Measurements from ENCODE around the gene FNDC11.
"Not testable (repeated sequence)": the region's sequence is repeated elsewhere in the genome, so short reads cannot be mapped to it uniquely, and the experiment has no call there.

Gene FNDC11

DNA sequence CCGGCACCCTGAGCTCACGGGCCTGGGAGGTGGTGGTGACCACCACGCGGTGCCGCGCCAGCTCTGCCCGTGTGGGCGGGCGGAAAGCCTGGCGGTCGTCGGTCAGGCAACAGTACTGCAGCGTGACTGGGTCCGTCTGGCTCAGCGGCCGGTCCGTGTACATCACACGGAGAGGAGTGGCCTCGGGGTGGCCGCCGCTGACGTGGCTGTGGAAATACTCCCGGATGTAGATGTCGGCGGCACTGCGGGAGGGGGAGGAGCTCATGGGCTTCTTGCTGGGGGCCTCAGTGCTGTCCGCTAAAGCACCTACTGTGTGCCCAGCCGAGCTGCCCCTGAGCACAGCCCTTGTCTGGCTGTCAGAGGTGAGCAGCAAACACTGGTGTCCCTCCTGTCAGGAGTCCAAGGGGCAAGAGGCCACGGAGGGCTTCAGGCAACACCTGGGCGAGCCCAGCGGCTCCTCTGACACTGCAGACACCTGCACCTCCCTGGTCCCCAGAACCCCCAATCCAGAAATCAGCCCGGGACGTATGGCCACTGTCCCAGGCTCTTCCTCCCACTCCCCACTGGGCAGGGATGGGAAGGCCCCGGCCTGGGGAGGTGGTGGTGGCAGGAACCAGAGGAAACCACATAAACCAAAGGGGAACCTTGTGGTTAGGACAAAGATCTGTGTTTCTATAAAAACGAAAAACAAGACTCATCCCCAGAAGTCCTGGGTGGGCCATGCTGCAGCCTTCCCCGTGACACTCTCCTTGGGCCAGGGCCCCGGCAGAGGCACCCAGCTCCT lies 13.6 kb downstream of the FNDC11 start:
- peak; percentile 44 for DNase-seq (ENCODE audit: low spot score)

GRCh38 chr20:63568170-63568981 lies 14.4 kb downstream of the FNDC11 start:
- DNase-seq (ENCODE audit: low spot score), result no peak

DNA sequence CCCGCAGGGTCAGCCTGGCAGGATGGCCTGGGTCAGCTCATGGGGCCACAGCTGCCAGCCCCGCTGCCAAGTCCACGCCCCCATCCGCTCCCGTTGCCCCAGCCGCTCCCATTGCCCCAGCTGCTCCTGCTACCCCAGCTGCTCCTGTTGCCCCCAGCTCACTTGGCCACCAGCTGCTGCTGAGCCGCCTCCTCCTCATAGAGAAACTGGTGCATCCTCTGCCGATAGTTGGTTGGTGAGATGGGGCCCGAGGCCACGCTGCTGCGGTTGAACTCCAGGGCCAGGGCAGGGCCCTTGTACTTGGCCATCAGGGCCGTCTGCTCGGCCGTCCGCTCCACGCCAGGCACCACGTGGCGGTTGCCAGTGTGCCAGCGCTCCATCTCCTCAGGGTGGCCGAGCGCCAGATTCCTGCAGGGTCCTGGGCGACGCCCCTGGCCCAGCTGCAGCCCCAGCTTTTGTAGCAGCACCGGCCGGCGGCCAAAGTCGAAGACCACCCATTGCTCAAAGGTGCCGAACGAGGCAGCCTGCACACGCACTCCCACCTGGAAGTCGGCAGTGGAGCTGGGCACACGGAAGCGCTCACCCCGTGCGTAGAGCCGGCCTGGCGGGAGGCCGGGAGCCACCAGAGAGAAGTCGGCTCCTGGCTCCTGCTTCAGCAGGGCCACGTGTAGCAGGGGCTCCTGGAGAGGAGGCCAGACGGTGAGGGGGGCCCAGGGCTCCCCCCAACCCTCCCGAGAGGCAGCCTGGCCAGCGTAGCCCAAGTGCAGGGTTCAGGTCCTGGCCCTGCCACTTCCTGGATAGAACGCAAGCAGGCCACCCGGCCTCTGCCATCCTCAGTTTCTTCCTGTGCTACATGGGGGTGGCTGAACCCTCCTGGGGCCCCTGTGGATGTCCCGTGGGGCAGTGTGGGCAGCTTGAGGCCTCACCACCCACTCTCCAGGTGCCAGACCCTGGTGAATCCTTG lies 15.3 kb downstream of the FNDC11 start:
- no peak for DNase-seq (ENCODE audit: low spot score)

GRCh38 chr20:63570281-63571086 lies 16.5 kb downstream of the FNDC11 start:
- no peak for DNase-seq (ENCODE audit: low spot score)

DNA sequence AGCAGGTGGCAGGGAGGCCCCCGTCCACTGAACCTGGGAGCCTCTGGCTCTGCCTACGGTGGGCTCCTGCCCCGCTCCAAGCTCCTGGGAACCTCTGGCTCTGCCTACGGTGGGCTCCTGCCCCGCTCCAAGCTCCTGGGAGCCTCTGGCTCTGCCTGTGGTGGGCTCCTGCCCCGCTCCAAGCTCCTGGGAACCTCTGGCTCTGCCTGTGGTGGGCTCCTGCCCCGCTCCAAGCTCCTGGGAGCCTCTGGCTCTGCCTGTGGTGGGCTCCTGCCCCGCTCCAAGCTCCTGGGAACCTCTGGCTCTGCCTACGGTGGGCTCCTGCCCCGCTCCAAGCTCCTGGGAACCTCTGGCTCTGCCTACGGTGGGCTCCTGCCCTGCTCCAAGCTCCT lies 17.1 kb downstream of the FNDC11 start:
- DNase-seq (ENCODE audit: low spot score), result not testable (repeated sequence)

- no peak for DNase-seq (ENCODE audit: low spot score)
Measured at GRCh38 chr20:63572071-63572787, 18.3 kb downstream of the FNDC11 start.

DNA sequence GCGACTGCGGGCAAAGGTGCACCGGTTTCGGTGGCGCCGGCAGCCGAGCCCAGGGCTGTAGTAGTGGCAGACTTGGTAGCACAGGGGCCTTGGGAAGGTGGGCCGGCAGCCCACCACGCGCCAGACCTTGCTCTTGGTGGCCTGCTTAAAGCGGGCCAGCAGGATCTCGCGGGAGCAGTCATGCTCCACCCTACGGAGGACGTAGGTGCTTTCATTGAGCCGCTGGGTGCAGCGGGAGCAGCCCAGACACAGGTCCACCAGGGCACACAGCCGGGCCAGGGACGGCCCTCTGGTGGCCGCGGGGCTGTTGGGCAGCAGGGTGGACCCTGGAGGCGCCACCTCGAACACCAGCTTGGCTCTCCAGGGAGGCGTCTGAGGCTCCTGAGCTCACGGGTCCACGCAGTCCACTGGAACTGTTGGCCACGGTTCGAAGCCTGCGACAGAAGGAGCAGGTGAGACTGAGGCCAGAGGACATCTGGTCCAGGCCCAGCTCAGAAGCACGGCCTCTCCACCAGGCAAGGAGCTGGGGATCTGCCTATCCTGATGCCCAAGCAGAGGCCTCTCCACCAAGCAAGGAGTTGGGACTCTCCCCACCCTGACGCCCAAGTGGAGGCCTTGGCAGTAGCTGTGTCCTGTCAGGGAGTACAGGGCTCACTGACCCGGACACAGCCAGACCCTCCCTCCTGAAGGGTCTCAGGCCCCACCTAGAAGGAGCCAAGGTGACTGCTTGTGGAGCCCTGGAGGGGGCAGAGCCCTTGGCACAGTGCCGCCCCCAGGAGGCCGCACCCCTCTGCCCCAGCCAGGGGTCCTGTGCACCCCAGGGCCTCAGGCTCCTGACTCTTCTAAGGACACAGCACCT lies 19.1 kb downstream of the FNDC11 start:
- DNase-seq (ENCODE audit: low spot score), result no peak

DNA sequence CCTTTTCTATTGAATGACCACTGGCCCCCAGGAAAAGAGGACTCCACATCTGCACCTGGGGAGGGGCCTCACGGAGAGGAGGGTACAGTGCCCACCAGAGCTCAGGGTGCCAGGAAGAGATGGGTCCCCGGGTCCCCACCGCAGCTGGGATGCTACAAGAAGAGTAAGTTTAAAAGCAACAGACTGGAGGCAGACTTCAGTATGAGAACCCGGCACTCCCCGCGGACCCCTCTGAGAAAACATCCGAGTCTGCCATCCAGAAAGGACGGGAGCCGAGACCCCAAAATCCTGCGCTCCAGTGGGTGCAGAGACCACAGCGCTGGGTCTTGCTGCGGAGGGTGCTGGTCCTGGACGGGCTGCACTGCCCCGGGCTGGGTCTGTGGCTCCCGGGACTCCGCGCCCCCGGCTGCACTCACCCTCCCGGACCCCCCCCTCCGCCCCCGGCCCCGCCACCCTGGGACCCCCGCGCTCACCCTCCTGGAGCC lies 19.7 kb downstream of the FNDC11 start:
- DNase-seq (ENCODE audit: low spot score), result no peak

DNA sequence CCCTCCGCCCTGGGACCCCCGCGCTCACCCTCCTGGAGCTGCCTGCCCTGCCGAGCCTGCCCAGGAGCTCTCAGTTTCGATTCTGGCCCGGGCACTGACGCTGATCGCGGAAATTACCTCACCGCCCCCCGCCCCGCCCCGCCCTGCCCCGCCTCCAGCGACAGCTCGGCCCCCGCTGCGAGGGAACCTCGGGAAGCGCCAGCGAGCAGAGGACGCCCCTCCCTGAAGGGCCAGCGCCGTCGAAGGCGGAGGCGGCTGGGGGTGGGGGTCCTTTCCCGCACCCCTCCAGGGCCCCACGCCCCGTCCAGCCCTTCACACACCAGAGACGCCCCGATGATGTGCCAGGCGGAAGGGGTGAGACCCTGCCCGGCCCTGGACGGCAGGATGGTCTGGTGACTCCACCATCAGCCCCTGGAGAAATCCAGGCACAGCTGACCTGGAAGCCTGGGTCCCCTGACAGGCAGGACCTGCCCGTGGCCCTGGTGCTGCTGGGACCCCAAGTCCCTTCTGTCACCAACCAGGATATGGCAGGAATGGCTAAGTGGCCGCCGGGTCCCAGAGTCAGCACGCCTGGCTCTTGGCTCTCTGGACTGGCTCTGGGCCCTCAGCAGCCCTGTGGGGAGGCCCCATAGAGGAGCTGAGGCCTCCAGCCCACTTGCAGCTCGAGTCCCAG lies 20.3 kb downstream of the FNDC11 start, which contains the start of gene HELZ2:
TSS of gene HELZ2 (minus strand) at position 84 of the 673 bp plus-strand sequence. CDS start 1,854 bp downstream, outside the sequence.
- DNase-seq (ENCODE audit: low spot score), result peak; percentile 79

DNA sequence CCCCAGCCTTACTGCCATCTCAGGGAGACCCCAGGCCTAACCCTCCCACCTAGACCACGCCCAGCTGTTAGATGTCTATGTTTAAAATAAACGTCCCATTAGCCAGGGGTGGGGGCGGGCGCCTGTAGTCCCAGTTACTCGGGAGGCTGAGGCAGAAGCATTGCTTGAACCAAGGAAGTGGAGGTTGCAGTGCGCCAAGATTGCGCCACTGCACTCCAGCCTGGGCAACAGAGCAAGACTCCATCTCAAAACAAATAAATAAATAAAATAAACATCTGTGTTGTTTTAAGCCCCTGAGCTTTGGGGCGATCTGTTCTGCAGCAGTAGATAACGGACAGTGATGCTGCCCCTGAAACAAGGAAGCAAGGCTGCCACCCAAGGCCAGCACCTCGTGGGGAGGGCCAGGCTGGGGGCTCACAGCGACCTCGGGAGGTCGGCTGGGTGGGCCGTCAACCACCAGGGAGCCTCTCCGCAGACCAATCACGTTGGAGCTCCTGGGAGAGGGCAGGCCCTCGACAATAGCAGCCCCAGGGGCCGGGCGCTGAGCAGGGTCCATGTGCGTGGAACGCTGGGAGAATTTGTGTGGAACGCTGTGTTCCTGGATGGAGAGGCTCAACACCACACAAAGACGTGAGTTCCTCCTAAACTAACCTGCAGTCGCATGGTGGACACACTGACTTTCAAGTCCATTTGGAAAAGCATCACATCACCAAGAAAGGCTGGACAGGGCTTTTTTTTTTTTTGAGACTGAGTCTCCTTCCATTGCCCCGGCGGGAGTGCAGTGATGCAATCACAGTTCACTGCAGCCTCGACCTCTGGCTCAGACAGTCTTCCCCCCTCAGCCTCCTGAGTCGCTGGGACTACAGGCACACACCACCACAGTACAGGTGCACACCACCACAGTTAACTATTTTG lies 21.1 kb downstream of the FNDC11 start:
- DNase-seq (ENCODE audit: low spot score), result no peak

- DNase-seq (ENCODE audit: low spot score), result no peak
Measured at GRCh38 chr20:63576311-63576710, 22.4 kb downstream of the FNDC11 start.

DNA sequence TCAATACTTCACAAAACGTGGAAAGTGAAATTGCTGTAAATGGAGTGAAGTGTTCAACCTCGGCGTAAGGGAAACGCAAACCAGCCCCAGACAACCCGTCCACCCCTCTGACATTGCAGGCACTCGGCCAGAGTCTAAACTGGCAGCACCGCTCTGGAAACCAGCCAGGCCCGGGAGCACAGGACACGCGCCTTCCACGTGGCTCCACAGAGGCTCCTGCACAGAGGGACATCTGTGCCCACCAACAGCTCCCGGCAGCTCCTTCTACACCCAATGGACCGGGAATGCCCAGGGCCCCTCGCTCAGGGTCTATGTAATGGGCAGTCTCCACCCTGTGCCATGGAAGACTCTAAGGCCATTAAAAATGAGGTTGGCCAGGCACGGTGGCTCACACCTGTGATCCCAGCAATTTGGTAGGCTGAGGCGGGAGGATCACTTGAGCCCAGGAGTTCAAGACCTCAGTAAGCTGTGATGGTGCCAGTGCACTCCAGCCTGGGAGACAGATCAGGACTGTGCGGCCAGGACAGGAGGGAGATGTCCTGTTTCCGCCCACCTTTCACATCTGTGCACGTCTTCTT lies 23.4 kb downstream of the FNDC11 start:
- DNase-seq (ENCODE audit: low spot score), result no peak

DNA sequence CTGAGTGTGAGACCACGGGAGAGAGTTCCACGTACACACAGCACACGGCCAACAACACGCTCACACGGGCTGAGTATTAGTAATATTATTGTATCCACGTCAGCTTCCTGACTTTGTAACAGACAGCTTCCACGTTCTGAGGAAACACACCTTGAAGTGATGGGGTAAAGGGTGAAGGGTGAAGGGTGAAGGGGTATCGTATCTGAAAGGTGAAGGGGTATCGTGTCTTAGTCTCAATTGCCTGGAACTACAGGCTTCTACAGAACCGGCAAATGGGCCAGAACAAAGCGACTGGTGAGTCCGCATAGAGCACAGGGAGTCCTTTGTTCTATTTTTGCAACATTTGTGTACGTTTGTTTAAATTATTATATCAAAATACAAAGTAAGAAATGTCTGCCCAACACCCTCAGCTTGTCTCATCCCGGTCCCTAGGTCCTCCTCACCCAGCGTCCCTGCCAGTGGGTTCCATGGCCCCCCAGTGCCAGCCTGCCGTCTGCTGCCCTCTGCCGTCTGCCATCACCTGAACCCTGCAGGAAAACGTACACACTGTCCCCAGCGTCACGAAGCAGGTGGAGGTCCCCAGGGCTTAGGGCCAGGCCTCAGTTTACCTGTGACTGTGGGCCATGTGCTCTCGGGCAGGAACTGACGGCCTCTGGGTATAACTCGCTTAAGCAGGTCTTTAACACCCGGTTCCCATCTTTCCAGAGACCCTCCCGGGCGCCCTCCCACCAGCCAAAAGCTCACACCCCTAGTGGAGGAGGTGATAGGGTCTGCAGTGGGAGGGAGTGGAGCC lies 24.5 kb downstream of the FNDC11 start:
- DNase-seq (ENCODE audit: low spot score), result no peak

GRCh38 chr20:63579017-63579694 lies 25.2 kb downstream of the FNDC11 start:
- no peak for DNase-seq (ENCODE audit: low spot score)

- DNase-seq (ENCODE audit: low spot score), result peak; percentile 76
Measured at GRCh38 chr20:63580796-63581461, 27.0 kb downstream of the FNDC11 start.
